Measurements from ENCODE around the gene KIAA1958. TPM values are rescaled to one million over a fixed set of nuclear protein-coding genes. Genes with fewer than 3 reads are reported as not detected.

Gene KIAA1958
- total and polyA plus RNA-seq, 10 of the 15 experiments (the other 5 are each of a cell fraction or from before 2014, with no cell fraction given), result 0.53 to 8.7 (median 4.0) TPM

- FAIRE-seq (no peak), ATAC-seq (no peak), DNase-seq (ENCODE audit: low read depth, low spot score) (no peak)
- no peak overlapping the region for H3K4me2 ChIP-seq (ENCODE audit: control insufficient read depth, insufficient read depth)
- H3K36me3 ChIP-seq (ENCODE audit: control insufficient read depth in 2 of 2, insufficient read depth in 2 of 2, low read length in 1 of 2), result no peaks in the 10 kb centered on the region
- 96% methylated on average over 1 of the region's 1 CpG for WGBS (ENCODE audit: insufficient coverage, insufficient replicate concordance, low lambda C conversion rate, missing lambda C conversion rate)
- intact Hi-C loops (cut with micrococcal nuclease; ENCODE audit: unreplicated experiment) (no loop called here), in situ Hi-C loops (cut with MboI) (no loop called here)
- H3K27ac ChIP-seq (ENCODE audit: control insufficient read depth, insufficient read depth), result no peak overlapping the region
- no peaks in the 10 kb centered on the region for H3K27me3 ChIP-seq (replicated peaks in 1 of 2; ENCODE audit: control insufficient read depth in 2 of 2, insufficient read depth in 2 of 2, low read length in 1 of 2)
- no peaks in the 10 kb centered on the region; the same call in 2 of the 3 replicates for H3K9me3 ChIP-seq (replicated peaks; ENCODE audit: control insufficient read depth, insufficient read depth, low read length)
- no peak for TF ChIP-seq POLR2A (IDR thresholded peaks at IDR 0.05; ENCODE audit: low read depth, low read length)
- TF ChIP-seq POU2F2 (IDR thresholded peaks at IDR 0.05; ENCODE audit: borderline replicate concordance, low read depth, low read length), result no peak
- TF ChIP-seq SP1 (IDR thresholded peaks at IDR 0.05; ENCODE audit: low read depth, low read length), result no peak
- TF ChIP-seq ESRRA (IDR thresholded peaks at IDR 0.05; ENCODE audit: low read length), result no peak
- no peak for TF ChIP-seq DPF2 (IDR thresholded peaks at IDR 0.05)
- no peak for TF ChIP-seq CBFB (IDR thresholded peaks at IDR 0.05; ENCODE audit: low read depth)
- no peak for TF ChIP-seq TBL1XR1 (IDR thresholded peaks at IDR 0.05; ENCODE audit: low read depth, low read length)
- no peak for TF ChIP-seq HSF1 (IDR thresholded peaks at IDR 0.05; ENCODE audit: low read depth, low read length)
- TF ChIP-seq ZNF24 (IDR thresholded peaks at IDR 0.05), result no peak
- TF ChIP-seq SUPT20H (IDR thresholded peaks at IDR 0.05; ENCODE audit: borderline replicate concordance, control insufficient read depth, low read depth, low read length), result no peak
- TF ChIP-seq KAT2A (conservative IDR thresholded peaks at IDR 0.05; ENCODE audit: control insufficient read depth, low read depth, low read length), result no peak
- TF ChIP-seq BCL11A (IDR thresholded peaks at IDR 0.05; ENCODE audit: low read depth, low read length), result no peak
- TF ChIP-seq PML (IDR thresholded peaks at IDR 0.05; ENCODE audit: low read length), result no peak
- no peak for TF ChIP-seq CHD4 (IDR thresholded peaks at IDR 0.05)
- no peak for TF ChIP-seq RAD51 (IDR thresholded peaks at IDR 0.05)
- no peak for TF ChIP-seq RELB (IDR thresholded peaks at IDR 0.05; ENCODE audit: low read depth)
- no peaks in the 10 kb centered on the region for H4K20me1 ChIP-seq (ENCODE audit: control insufficient read depth, insufficient read depth)
- SMC1A ChIA-PET (ENCODE audit: uncharacterized antibody, unreplicated experiment), result no interaction called here
- H3K4me1 ChIP-seq (ENCODE audit: control insufficient read depth, insufficient read depth, low read length), result no peaks in the 10 kb centered on the region
- no peaks in the 10 kb centered on the region for H3K79me2 ChIP-seq (ENCODE audit: control insufficient read depth, insufficient read depth, low read length)
- CTCF ChIA-PET, result no interaction called here
- H2AFZ ChIP-seq (ENCODE audit: control insufficient read depth, low read depth, low read length), result no peak overlapping the region
- no TSS peak for BruUV-seq (replicated peaks)
- RAD21 ChIA-PET (ENCODE audit: unreplicated experiment), result no interaction called here
- no peak overlapping the region for H3K9ac ChIP-seq (ENCODE audit: control insufficient read depth, insufficient read depth, low read length)
- no peak overlapping the region for H3K4me3 ChIP-seq
- POLR2A ChIA-PET, result interaction anchor here (0.7 kb wide), 1 partner anchor 614 kb away, joined by 3 read pairs; no protein-coding TSS in a partner anchor
These were observed 50.9 kb downstream of the KIAA1958 start for GRCh38 chr9:112537561-112537960.

All from GM12878 (cell line).